Activated CD8-positive, alpha-beta memory T cell treated with anti-CD3 and anti-CD28 coated beads for 48 hours (primary cell): ENCODE results near the gene KDM4D.
"Not testable (repeated sequence)": the region's sequence is repeated elsewhere in the genome, so short reads cannot be mapped to it uniquely, and the experiment has no call there.

Experiments
- DNase-seq, 3 experiments: peaks; one replicate each; pipeline ENCODE4 v3.0.0-alpha.2; 2020; ENCODE audit warnings: low read depth in 2 of 3, low spot score in 2 of 3

KDM4D gene

GRCh38 chr11:94973099-94973968 lies at the start of gene KDM4D, which contains the start of gene CWC15:
Gene KDM4D (plus strand): TSS chr11:94973709. CDS start chr11:94997373, 23,664 bp downstream.
Gene CWC15 (minus strand): TSS chr11:94973556. CDS start chr11:94972185, 1,371 bp downstream.
- peak; percentile 73 to 82 (median 80) for DNase-seq

GRCh38 chr11:94924171-94924572 lies 49.3 kb upstream of the KDM4D start:
- no peak for DNase-seq

- no peak for DNase-seq
Observed at GRCh38 chr11:94924612-94925011, 48.9 kb upstream of the KDM4D start.

GRCh38 chr11:94925422-94926270 lies 47.9 kb upstream of the KDM4D start:
- DNase-seq: no peak

GRCh38 chr11:94926271-94926625 lies 47.3 kb upstream of the KDM4D start:
- no peak for DNase-seq

- DNase-seq: no peak
Observed at GRCh38 chr11:94926698-94927237, 46.7 kb upstream of the KDM4D start.

GRCh38 chr11:94928117-94928990 lies 45.2 kb upstream of the KDM4D start:
- DNase-seq: no peak

GRCh38 chr11:94932072-94932471 lies 41.4 kb upstream of the KDM4D start:
- not testable (repeated sequence) for DNase-seq

- DNase-seq: no peak
Observed at GRCh38 chr11:94932503-94932902, 41.0 kb upstream of the KDM4D start.

GRCh38 chr11:94933223-94934130 lies 40.0 kb upstream of the KDM4D start:
- DNase-seq: no peak

- DNase-seq: no peak
Observed at GRCh38 chr11:94934362-94934761, 39.1 kb upstream of the KDM4D start.

GRCh38 chr11:94934846-94935245 lies 38.7 kb upstream of the KDM4D start:
- DNase-seq: no peak

GRCh38 chr11:94938095-94939055 lies 35.1 kb upstream of the KDM4D start:
- no peak for DNase-seq

- no peak for DNase-seq
Observed at GRCh38 chr11:94939346-94939745, 34.2 kb upstream of the KDM4D start.

GRCh38 chr11:94941131-94941530 lies 32.4 kb upstream of the KDM4D start:
- DNase-seq: no peak

- no peak for DNase-seq
Observed at GRCh38 chr11:94946812-94947211, 26.7 kb upstream of the KDM4D start.

GRCh38 chr11:94948070-94948617 lies 25.4 kb upstream of the KDM4D start:
- no peak for DNase-seq

GRCh38 chr11:94954753-94955152 lies 18.8 kb upstream of the KDM4D start:
- no peak for DNase-seq
